Measurements from ENCODE around the gene OXSR1.
"Not testable (repeated sequence)": the region's sequence is repeated elsewhere in the genome, so short reads cannot be mapped to it uniquely, and the experiment has no call there.

OXSR1 gene

DNA sequence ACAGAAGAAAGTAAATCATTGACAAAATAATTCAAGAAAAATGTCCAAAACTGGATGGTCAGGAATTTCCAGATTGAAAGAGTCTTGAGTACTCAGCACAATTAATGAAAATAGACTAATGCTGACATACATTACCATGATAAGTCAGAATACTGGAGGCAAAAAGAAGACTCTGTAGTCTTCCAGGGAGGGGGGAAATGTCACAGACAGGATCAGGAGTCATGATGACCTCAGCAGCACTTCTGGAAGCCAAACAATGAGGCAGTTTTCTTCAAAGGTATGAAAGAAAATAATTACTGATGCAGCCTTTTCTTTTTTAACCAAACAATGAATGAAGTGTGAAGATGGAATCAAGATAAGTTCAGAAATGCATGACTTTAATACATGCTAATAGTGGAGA is 70.1 kb downstream of the OXSR1 start:
- DNase-seq = no peak

DNA sequence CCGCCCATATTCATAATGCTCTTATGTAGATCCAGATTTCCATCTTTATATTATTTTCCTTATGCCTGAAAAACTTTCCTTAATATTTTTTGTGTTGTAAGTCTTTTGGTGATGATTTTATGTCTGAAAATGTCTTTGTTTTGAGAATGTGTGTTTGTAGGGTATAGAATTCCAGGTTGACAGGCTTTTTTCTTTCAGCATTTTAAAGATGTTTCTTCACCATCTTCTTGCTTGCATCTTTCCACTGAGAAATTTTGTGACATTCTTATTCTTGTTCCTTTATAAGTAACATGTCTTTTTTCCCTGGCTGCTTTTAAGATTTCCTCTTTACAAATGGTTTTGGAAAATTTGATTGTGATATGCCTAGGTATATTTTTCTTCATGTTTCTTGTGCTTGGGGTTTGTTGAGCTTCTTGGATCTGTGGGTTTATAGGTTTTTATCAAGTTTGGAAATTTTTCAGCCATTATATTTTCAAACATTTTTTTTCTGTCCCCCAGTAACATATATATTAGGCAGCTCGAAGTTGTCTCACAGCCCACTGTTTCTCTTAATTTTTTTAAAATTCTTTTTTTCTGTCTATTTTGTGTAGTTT is 73.2 kb downstream of the OXSR1 start:
- no peak for DNase-seq

DNA sequence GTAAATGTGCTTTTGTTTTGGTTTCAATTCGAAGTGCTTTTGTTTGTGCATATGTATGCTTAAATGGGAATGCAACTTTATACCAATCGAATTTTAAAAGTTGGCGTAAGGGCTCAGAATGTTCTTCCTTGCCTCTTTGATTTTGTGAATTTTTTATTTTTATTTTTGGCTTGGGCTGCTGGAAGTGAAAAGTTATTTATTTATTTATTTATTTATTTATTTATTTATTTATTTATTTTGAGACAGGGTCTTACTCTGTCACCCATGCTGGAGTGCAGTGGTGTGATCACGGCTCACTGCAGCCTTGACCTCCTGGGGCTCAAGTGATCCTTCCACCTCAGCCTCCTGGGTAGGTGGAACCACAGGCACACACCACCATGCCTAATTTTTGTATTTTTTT is 77.5 kb downstream of the OXSR1 start:
- not testable (repeated sequence) for DNase-seq

DNA sequence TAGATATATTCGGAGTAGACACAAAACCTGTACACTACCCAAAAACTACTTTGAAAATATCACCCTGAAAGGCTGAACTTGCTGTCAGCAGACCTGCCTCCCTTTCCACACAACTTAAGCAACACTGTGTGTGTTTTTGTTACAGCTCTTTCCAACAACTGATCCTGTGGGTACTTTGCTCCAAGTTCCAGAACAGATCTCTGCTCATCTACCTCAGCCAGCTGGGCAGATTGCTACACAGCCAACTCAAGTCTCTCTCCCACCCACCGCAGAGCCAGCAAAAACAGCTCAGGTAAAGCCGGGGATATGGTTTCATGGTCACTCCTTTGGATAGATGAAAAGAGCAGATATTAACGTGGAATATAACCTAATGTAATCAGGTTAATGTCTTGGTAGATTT is 80.6 kb downstream of the OXSR1 start:
- DNase-seq = no peak

DNA sequence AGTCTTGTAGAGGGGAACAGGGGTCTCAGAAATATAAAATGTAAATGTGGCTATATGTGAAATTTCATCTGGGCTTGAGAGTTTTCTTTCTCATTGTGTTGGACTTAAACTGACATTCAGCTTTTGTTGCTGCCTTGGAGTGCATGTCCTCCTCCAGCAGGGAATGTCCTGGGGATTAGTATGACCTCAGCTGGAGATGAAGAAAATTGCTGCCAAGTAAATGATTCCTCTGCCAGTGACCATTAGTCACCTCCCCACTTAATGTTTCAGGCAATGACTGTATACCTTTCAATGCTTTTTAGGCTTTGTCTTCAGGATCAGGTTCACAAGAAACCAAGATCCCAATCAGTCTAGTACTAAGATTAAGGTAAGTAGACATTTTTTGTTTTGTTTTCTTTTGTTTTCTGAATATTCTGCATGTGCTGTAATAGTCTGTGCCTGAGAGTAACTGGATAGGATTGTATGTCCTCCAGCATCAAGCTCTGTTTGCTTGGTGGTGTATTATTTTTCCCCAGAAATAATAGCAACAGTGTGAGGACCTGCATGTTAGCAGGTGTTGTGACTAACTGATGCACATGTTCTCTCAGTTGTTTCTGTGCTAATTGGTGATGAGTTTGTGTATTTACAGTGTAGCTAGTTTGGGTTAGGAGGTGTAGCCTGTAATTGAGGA is 82.2 kb downstream of the OXSR1 start:
- no peak for DNase-seq

DNA sequence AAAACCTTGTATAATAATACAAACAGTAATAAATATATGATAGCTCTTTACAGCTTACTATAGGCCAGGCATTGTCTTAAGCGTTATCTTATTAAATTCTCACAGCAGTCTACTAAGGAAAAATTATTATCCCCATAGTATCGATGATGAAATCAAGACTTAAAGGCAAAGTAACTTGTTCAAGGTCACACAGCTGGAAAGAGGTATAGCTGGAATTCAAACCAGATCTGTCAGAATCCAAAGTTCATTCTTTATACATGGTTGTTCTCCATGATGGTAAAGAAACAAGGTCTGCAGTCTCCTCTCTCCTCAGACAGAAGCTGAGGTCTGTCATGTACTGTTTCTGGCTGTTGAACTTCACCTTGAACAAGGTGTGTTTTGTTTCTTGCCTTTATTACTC is 84.9 kb downstream of the OXSR1 start:
- DNase-seq = no peak

DNA sequence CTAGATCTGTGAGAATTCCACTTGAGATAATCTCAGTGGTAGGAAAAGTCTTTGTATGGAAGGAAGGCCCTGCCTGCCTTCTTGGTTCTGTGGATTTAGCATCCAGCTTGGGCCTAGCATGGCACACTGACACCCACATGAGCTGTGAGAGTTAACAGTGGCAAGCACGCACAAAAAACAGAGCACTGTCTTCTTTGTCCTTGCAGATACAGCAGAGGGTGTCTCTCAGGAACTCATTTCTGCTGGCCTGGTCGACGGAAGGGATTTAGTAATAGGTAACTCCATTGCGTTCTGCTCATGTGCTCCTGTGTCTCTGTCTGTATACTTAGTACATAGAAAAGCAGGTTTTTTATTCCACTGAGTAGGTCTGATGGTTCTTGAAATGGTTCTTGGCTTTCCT is 85.9 kb downstream of the OXSR1 start:
- no peak for DNase-seq

DNA sequence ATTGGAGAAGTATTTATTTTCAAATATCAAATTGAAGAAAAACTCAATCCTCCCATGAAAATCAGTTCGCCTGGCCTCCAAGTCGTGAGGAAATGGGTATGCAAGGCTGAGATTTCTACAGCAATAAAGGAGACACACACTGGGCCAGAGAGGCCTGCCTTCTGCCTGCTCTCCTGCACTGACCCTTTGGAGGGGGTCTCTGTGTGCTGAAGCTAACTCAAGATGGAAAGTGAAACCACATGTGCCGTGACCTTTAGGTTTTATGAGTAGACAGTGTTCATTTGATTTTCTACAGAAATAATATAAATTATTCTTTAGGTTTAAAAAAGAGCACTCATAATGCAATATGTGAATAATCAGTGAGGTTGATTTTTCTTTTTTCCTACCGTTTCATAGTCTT is 88.4 kb downstream of the OXSR1 start:
- no peak for DNase-seq

DNA sequence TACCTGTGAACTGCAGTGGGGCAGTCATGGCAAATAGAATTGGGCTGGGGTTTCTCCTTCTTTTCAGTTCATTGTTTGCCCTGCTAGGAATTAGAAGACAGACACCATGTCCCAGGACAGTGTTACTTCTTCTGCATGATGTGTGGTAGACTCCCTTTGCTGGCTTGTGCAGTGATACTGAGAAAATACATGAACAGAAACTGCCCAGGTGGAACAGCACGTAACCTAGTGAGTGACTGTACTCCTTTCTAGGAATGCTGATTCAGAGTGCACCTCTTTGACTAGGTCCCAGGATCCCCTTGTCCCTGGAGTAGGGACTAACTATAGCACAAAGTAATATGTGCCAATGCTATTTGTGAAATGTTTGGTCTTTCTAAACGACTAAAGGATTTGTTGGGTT is 89.5 kb downstream of the OXSR1 start:
- no peak for DNase-seq

DNA sequence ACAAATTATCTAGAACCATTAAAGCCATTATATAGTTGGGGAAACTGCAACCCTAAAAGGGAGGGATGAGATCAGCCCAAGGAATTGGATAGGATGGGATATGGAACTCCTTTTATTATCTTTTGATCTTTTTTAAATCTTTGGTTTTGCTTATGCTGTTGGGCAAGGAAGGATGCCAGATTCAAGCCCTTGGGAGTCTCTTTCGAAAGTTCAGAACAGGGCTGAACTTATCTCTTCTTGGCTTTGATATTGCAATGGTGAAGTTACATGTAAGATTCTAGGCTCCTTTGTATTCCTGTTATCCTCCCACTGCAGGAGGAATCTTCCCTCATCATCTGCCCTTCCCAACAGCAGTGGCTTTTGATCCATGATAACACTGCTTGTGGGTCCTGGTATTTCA is 90.3 kb downstream of the OXSR1 start:
- no peak for DNase-seq

DNA sequence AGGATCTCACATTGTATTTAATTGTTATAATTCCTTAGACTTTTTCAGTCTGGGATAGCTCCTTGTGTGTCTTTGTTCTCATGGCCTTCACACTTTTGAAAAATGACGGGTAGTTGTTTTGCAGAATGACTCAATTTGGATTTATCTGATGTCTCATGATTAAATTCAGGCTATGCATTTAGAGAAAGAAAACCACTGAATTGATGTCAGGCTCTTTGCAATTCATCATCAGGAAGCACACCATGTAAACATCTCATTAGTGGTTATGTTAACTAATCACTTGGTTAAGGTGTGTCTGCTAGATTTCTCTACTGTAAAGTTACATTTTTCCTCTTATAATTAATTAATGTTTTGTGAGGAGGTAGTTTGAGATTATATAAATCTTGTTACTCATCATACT is 92.2 kb downstream of the OXSR1 start:
- DNase-seq = no peak

DNA sequence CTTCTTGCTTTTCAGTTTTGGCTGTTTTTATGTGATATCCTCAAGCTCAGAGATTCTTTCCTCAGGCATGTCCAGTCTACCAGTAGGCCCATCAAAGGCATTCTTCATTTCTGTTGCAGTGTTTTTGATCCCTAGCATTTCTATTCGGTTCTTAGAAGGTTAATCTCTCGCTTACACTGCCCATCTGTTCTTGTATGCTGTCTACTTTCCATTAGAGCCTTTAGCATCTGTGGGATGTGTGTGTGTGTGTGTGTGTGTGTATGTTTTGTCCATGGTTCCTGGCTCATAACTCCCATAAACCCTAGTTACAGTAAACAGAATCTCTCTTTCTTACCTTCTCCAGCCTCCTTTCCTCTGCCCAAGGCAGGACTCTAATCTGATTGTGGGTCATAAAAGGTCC is 95.1 kb downstream of the OXSR1 start:
- DNase-seq = no peak

DNA sequence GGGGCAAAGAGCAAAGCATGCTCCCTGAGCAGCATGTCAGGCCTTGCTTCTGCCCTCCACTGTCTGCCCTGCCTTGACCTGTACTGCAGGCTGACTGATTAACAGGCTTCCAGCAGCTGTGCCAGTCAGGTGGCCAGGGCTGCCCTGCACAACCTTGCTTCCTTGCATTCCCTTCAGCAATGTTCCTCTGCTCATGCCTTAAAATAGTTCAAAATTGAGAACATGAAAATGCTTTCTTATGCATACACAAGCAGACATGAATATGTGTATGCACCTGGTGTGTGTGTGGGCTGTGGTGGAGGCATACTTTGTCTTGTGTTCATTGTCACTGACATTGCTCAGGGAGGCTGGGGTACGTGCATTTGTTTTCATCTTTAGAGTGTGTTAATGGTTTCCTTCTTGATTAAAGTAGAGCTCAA is 99.0 kb downstream of the OXSR1 start:
- no peak for DNase-seq

DNA sequence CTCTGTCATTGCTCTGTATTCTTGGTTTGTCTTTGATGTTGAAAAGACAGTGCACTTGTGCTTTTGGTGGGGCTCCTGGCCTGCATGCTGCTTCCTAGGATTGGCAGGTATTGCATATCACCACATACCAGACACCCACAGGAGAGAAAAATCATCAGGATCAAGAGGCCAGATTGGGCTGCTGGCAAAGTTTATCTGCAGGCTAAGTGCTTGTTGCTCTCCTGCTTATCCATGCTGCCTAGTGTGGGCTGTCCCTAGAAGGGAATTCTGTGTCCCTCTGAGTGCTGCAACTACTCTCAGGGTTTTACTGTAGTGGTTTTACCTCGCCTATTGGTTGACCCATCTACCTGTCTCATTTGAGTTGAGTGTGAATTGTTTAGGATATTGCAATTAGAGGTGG is 99.4 kb downstream of the OXSR1 start:
- DNase-seq = no peak

DNA sequence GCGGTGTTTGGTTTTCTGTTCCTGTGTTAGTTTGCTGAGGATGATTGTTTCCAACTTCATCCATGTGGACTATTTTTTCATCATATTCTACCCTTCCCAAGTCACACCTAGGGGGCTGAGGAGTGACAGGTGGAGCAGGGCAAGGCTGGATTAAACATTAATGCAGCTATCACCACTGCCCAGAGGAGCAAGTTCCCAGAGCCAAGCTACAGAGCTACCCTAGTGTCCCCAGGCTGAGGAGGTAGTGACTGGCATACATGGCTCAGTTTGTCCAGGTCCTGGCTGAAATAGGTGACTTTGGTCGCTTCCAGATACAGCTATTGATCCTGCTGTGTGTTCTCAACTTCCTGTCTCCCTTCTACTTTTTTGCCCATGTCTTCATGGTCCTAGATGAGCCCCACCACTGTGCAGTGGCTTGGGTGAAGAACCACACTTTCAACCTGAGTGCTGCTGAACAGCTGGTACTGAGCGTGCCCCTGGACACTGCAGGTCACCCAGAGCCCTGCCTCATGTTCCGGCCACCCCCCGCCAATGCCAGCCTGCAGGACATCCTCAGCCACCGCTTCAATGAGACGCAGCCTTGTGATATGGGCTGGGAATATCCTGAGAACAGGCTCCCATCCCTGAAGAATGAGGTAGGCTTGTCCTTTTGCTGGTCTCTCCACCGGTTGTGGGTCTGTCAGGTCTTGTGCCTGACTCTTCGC is 100.4 kb downstream of the OXSR1 start, which contains the start of gene SLC22A13:
Gene SLC22A13, plus strand, starts transcription at position 209 of the 704 bp plus-strand sequence. Its CDS starts 49 bp downstream, at position 258.
- DNase-seq = no peak

DNA sequence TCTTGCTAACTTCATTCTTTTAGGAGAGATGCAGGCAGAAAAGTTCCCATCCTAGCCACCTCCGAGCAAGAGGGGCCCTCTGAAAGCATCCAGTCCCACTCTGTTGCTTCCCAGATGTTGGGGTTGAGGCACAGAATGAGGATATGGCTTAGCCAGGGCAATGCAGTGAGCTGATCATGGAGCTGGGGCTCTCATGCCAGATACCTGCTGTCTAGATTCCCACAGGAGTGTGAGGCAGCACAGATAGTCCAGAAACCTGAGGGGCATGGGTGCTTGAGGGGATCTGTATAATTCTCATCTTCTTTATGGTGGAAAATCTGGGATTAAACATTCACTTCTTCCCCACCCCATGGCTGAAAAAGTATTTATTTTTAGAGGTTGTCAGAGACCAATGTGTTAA is 101.5 kb downstream of the OXSR1 start:
- DNase-seq = no peak

DNA sequence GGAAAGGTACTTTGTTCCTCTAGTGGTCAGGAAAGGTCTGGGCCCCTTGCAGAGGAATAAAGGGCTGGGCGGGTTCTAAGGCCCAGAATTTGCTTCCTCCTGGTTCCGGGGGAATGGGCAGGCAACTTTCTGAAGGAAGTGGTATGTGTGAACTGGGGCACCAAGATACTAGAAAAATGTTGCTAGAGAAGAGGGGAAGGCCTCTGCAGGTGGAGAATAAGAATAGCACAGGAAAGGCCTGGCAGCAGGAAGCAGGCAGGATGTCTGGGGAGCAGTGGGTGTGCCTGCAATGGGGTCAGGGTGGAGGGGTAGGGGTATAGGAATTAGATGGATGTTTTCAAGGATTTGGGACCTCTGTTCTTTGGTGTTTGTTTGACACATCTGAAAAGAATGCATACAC is 102.3 kb downstream of the OXSR1 start:
- no peak for DNase-seq

DNA sequence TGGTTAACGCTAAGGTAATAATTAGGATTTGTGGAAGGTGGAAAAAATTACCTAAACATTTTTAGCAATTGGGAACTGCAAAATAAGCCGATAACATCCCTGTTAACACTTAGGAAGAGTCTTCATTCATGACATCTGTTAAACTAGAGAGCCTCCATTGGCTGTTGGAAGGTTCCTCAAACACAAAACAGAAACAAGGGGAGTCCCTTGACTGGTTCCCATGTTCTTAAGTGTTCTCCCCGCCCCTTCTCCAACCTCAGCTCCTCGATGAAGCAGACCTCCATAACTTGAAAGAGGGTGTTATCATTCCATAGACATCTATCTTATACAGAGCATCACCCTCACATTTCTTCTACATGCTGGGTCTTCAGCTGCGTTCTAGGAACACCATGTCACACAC is 102.8 kb downstream of the OXSR1 start:
- no peak for DNase-seq

DNA sequence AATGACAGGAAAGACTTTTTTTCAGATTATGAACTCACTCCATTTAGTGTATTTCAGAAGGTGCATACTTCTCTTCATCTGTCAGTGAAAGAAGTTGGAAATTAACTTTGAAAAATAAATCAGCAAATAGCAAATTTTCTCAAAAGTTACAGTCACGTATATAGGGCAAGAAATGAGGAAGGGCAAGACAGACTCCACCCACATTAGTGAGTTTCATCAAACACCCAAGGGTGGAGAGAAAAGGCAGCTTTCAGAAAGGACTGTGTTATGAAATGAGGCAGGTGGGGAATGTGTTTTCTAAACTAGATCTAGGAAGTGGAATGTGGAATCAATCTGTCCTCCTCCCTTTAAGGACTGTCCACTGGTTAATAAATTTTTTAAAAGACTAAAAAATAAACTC is 103.2 kb downstream of the OXSR1 start:
- no peak for DNase-seq

DNA sequence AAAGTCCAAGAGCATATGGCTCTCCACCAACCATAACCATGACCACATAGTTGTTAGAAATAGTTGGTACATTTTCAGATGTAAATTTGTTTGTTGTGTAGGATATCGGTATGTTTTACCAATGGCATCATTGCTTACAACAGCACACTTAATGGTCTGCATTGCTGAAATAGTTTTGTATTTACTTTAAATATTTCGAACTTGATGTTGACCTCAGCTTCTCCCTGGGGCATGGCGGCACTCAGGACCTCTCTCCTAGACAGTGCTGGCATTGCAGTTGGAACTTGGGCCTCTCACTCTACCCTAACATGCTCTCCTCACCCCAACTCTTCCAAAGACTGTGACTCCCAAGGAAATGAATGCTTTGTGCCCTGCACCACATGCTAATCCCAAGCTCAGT is 105.3 kb downstream of the OXSR1 start:
- no peak for DNase-seq

DNA sequence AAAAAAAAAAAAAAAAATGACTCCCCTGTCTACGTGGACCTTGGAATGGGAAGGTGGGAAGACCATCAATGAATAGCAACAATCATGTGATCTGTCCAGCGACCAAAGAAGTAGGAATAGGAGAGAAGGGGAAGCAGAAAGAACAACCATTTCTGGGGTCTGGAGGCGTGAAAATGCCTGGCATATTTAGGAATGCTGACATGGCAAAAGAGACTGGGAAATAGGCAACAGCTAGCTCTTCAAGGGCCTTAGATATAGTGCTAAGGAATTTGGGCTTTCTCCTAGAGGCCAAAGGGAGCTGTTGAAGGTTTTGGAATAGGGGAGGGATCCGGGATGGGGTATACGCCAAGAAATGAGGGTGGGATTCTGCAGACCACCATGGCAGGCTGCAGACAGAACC is 106.2 kb downstream of the OXSR1 start:
- no peak for DNase-seq

DNA sequence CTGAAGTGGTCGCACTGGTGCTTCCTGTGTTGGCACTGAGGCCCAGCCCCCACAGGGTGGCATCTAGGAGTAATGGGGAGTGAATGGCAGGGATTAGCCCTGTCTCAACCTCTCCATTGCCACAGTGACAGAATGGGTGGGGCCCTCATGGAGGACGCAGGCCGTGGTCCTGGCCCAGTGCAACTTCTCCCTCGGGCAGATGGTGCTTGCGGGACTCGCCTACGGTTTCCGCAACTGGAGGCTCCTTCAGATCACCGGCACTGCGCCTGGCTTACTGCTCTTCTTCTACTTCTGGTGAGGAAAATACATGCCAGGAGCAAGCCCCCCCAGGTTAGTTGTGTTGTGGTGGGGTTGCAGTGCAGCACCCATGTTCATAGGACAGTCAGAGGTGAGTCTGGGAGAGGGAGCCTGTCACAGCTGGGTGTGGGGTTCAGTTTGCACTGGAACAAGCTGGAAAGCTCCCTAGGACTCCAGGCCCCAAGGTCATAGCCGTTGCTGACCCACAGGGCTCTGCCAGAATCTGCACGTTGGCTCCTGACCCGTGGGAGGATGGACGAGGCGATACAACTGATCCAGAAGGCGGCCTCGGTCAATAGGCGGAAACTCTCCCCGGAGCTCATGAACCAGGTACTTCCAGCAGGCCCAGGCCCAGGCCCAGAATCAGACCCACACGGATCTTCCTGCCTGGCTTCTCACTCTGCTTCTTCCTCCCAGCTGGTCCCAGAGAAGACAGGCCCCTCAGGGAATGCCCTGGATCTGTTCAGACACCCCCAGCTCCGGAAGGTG is 109.7 kb downstream of the OXSR1 start:
- DNase-seq = no peak

DNA sequence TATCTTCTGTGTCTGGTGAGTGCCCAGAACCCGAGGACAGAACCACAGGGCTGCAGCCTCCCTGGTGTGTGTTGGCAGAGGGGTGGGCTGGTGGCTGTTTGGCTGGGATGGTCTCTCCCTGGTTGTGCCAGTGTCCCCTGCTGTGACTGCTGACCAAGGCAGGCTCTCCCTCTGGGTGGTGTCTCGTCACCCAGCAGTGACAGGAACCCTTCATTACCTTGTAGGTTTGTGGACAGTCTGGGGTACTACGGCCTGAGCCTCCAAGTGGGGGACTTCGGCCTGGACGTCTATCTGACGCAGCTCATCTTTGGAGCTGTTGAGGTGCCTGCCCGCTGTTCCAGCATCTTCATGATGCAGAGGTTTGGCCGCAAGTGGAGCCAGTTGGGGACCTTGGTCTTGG is 110.3 kb downstream of the OXSR1 start:
- no peak for DNase-seq
